PC-9 (cell line): ENCODE data around the gene KRTAP10-11.

Experiments
- CTCF ChIP-seq: fragments of 200-600 bp; sonication (generic); conservative IDR thresholded peaks from 2 replicates; pipeline ENCODE4 v1.6.1; 2017; ENCODE audit warnings: mixed run types, antibody characterized with exemption, mild to moderate bottlenecking, moderate library complexity
- EZH2 ChIP-seq: fragments of 200-600 bp; sonication (generic); IDR thresholded peaks from 2 replicates; pipeline ENCODE4 v1.8.0; 2017; ENCODE audit warnings: antibody characterized with exemption, low read depth

GRCh38 chr21:44656868-44657267 lies 10.7 kb downstream of the KRTAP10-11 start:
- TF ChIP-seq CTCF (no peak), EZH2 (no peak)
